MM.1S (cell line): ENCODE measurements around the gene ACOD1.

Source experiments
- DNase-seq: peaks from one replicate; pipeline ENCODE4 v3.0.0-alpha.2; 2015
- H2AFZ ChIP-seq: fragments of 300-600 bp; sonication (generic); 2 replicates; pipeline ENCODE4 v1.6.0; 2016; ENCODE audit warnings: antibody characterized with exemption, low read length
- H3F3A ChIP-seq: fragments of 300-600 bp; sonication (generic); 2 replicates; pipeline ENCODE4 v1.6.1; 2016; ENCODE audit warnings: mild to moderate bottlenecking, antibody characterized with exemption, low read length, moderate library complexity, mixed read lengths; ENCODE audit not compliant: insufficient read depth
- H3K27ac ChIP-seq: fragments of 300-600 bp; sonication (generic); 2 replicates; pipeline ENCODE4 v1.5.1; 2016; ENCODE audit warnings: mild to moderate bottlenecking, low read length
- H3K27me3 ChIP-seq: fragments of 300-600 bp; sonication (generic); replicated peaks from 2 replicates; pipeline ENCODE4 v1.6.0; 2016; ENCODE audit warnings: low read length; ENCODE audit not compliant: insufficient read depth
- H3K36me3 ChIP-seq: fragments of 300-600 bp; sonication (generic); replicated peaks from 2 replicates; pipeline ENCODE4 v1.6.1; 2016; ENCODE audit warnings: mild to moderate bottlenecking, low read length, mixed read lengths; ENCODE audit not compliant: insufficient read depth
- H3K4me1 ChIP-seq: fragments of 300-600 bp; sonication (generic); 2 replicates; pipeline ENCODE4 v1.6.1; 2016; ENCODE audit warnings: low read length, mixed read lengths
- H3K4me2 ChIP-seq: fragments of 300-600 bp; sonication (generic); 2 replicates; pipeline ENCODE4 v1.6.0; 2016; ENCODE audit warnings: low read depth, low read length
- H3K4me3 ChIP-seq: fragments of 300-600 bp; sonication (generic); 2 replicates; pipeline ENCODE4 v1.5.1; 2016; ENCODE audit warnings: low read length, mixed read lengths
- H3K79me2 ChIP-seq: fragments of 300-600 bp; sonication (generic); 2 replicates; pipeline ENCODE4 v1.6.1; 2016; ENCODE audit warnings: mixed run types, low read length, mixed read lengths
- H3K9ac ChIP-seq: fragments of 300-600 bp; sonication (generic); 2 replicates; pipeline ENCODE4 v1.6.1; 2016; ENCODE audit warnings: low read length, mixed read lengths
- H3K9me2 ChIP-seq: fragments of 300-600 bp; sonication (generic); replicated peaks from 2 replicates; pipeline ENCODE4 v1.6.1; 2016; ENCODE audit warnings: mild to moderate bottlenecking, low read length, mixed read lengths; ENCODE audit not compliant: insufficient read depth
- H3K9me3 ChIP-seq: fragments of 300-600 bp; sonication (generic); replicated peaks from 2 replicates; pipeline ENCODE4 v1.6.1; 2016; ENCODE audit warnings: mild to moderate bottlenecking, low read length, mixed read lengths; ENCODE audit not compliant: insufficient read depth
- H4K20me1 ChIP-seq: fragments of 300-600 bp; sonication (generic); 2 replicates; pipeline ENCODE4 v1.6.1; 2016; ENCODE audit warnings: mild to moderate bottlenecking, low read length, moderate library complexity, mixed read lengths; ENCODE audit not compliant: insufficient read depth
- CTCF ChIP-seq: fragments of 300-600 bp; sonication (generic); IDR thresholded peaks from 2 replicates; pipeline ENCODE4 v1.5.1; 2016; ENCODE audit warnings: antibody characterized with exemption, low read length, mixed read lengths
- EZH2 ChIP-seq: fragments of 300-600 bp; sonication (generic); optimal IDR thresholded peaks from 2 replicates; pipeline ENCODE3; 2017; ENCODE audit warnings: low read depth, mild to moderate bottlenecking, antibody characterized with exemption, low read length, mixed read lengths
- EZH2phosphoT487 ChIP-seq: fragments of 300-600 bp; sonication (generic); IDR thresholded peaks from 2 replicates; pipeline ENCODE4 v1.6.1; 2018; ENCODE audit warnings: antibody characterized with exemption, low read length

ACOD1 gene

DNA sequence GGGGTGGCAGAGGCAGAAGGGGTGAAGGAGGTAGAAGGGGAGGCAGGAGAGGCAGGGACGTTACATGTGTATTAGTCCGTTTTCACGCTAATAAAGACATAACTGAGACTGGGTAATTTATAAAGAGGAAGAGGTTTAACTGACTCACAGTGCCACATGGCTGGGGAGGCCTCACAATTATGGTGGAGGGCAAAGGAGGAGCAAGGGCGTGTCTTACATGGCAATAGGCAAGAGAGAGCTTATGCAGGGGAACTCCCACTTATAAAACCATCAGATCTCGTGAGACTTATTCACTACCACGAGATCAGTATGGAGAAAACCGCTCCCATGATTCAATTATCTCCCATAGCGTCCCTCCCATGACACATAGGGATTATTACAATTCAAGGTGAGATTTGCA is 19.0 kb upstream of the ACOD1 start:
- no peak for DNase-seq
- Histone ChIP-seq H2AFZ (no peak overlapping the region), H3K79me2 (no peaks in the 10 kb centered on the region), H3K27ac (no peak overlapping the region), H3K9me2 (no peaks in the 10 kb centered on the region), H3K36me3 (no peaks in the 10 kb centered on the region), H3K4me2 (no peak overlapping the region), H3K4me1 (no peaks in the 10 kb centered on the region), H3K9ac (no peak overlapping the region), H4K20me1 (no peaks in the 10 kb centered on the region), H3K27me3 (no peaks in the 10 kb centered on the region), H3K4me3 (no peak overlapping the region), H3K9me3 (no peaks in the 10 kb centered on the region), H3F3A (no peaks in the 10 kb centered on the region)
- TF ChIP-seq CTCF = no peak
- TF ChIP-seq EZH2 = no peak
- no peak for TF ChIP-seq EZH2phosphoT487

DNA sequence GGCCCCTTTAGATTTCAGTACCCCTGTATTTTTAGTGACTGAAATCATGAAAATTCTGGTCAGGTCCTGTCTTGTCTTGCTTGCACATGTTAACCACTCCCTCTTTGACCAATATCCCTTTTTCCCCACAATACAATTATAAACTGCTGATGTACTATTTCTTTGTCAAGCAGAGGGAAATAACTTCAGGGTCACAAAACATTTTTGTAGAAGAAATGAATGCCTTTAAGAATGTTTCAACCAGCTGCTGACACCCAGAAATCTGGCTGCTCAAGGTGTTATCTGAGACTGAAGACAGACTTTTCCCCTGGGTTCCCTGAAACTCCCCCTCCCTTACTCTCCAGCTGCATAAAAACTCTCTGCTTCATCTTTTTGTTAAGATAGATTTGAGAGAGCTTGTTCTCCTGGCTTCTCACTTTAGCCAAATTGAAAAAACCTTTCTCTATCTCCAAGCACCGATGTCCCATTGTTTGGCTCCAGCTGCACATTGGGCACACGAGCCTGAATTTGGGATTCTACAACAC is 18.4 kb upstream of the ACOD1 start:
- no peaks in the 10 kb centered on the region for H3K4me1 ChIP-seq
- H3K9ac ChIP-seq = no peak overlapping the region
- DNase-seq = no peak
- H3K9me3 ChIP-seq = no peaks in the 10 kb centered on the region
- H4K20me1 ChIP-seq = no peaks in the 10 kb centered on the region
- no peak overlapping the region for H2AFZ ChIP-seq
- no peaks in the 10 kb centered on the region for H3F3A ChIP-seq
- no peak overlapping the region for H3K4me3 ChIP-seq
- no peaks in the 10 kb centered on the region for H3K36me3 ChIP-seq
- no peaks in the 10 kb centered on the region for H3K79me2 ChIP-seq
- H3K9me2 ChIP-seq = no peaks in the 10 kb centered on the region
- no peak overlapping the region for H3K27ac ChIP-seq
- H3K27me3 ChIP-seq = no peaks in the 10 kb centered on the region
- H3K4me2 ChIP-seq = no peak overlapping the region
- TF ChIP-seq EZH2 = no peak
- no peak for TF ChIP-seq CTCF
- no peak for TF ChIP-seq EZH2phosphoT487

DNA sequence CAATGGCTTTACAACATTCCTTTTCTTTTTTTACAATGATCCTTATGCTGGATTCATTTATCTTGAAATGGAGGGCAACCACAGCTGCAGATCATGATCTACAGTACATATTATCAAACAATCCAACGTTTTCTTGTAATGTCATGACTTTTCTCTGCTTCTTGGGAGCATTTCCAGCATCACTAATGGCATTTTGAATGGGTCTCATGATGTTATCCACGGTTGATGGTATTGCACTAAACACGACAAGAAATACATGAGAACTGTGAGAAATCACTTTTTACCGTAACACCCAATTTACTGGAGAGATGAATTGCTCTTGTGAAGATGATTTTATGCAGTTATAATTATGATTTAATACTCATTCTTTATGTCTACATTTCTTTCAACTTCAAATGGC is 16.2 kb upstream of the ACOD1 start:
- no peak for TF ChIP-seq CTCF
- no peak for TF ChIP-seq EZH2
- no peak for TF ChIP-seq EZH2phosphoT487

DNA sequence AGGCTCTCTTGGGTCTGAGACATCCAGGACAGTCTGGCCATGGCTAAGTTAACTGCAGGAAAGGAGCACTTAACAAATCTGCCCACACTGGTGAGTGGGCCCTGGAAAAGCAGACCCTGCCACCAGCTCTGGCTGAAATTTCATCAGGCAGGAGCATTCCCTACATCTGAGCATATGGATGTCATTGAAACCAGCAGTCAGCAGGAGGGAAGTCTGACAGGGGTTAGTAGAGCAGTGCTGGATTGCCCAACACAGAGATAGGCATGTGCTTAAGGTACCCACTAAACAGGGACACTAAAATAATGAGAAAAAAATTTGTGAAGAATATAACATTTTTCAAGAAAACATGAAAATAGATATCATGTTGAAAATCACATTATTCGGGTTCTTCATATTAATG is 13.6 kb upstream of the ACOD1 start:
- H3K9me2 ChIP-seq = no peaks in the 10 kb centered on the region
- no peaks in the 10 kb centered on the region for H4K20me1 ChIP-seq
- no peak overlapping the region for H2AFZ ChIP-seq
- H3F3A ChIP-seq = no peaks in the 10 kb centered on the region
- H3K79me2 ChIP-seq = no peaks in the 10 kb centered on the region
- no peak overlapping the region for H3K4me2 ChIP-seq
- H3K36me3 ChIP-seq = no peaks in the 10 kb centered on the region
- H3K4me3 ChIP-seq = no peak overlapping the region
- no peak for TF ChIP-seq EZH2
- no peak for DNase-seq
- H3K4me1 ChIP-seq = no peaks in the 10 kb centered on the region
- no peaks in the 10 kb centered on the region for H3K27me3 ChIP-seq
- H3K9ac ChIP-seq = no peak overlapping the region
- no peaks in the 10 kb centered on the region for H3K9me3 ChIP-seq
- H3K27ac ChIP-seq = no peak overlapping the region

More for the DNA sequence above, 16.2 kb upstream of the ACOD1 start:
- no peak overlapping the region for H3K4me3 ChIP-seq
- no peaks in the 10 kb centered on the region for H3F3A ChIP-seq
- no peaks in the 10 kb centered on the region for H3K9me2 ChIP-seq
- no peak overlapping the region for H3K4me2 ChIP-seq
- no peaks in the 10 kb centered on the region for H3K36me3 ChIP-seq
- no peaks in the 10 kb centered on the region for H4K20me1 ChIP-seq
- H2AFZ ChIP-seq = no peak overlapping the region
- no peak overlapping the region for H3K9ac ChIP-seq
- no peaks in the 10 kb centered on the region for H3K4me1 ChIP-seq
- H3K9me3 ChIP-seq = no peaks in the 10 kb centered on the region
- H3K27me3 ChIP-seq = no peaks in the 10 kb centered on the region
- DNase-seq = no peak
- no peaks in the 10 kb centered on the region for H3K79me2 ChIP-seq
- H3K27ac ChIP-seq = no peak overlapping the region
